Measurements from ENCODE around the gene ZMYND8. TPM values are rescaled to one million over a fixed set of nuclear protein-coding genes. Genes with fewer than 3 reads are reported as not detected.
A peak's percentile ranks its signal among the peaks of the same experiment; 100 is the strongest.
"Not testable (repeated sequence)": the region's sequence is repeated elsewhere in the genome, so short reads cannot be mapped to it uniquely, and the experiment has no call there.

The ZMYND8 gene
- total RNA-seq, 2 donors from 2014 or later = 18.9 to 19.1 TPM

DNA sequence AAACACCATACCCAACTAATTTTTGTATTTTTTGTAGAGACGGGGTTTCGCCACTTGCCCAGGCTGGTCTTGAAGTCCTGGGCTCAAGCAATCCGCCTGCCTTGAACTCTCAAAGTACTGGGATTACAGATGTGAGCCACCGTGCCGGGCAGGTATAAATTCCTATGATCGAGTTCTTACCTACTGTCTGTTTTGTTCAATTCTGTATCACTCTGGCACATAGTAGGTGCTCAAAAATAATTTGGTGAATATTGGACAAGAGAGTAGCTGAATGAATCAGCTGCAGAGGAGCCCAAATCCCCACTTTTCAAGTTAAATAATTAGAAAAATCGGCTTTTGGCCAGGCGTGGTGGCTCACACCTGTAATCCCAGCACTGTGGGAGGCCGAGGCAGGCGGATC is 13.7 kb upstream of the ZMYND8 start:
- 92 to 93% methylated on average over 10 of the region's 10 CpGs for WGBS, 2 donors
- DNase-seq = no peak

GRCh38 chr20:47368301-47368700 is 11.8 kb upstream of the ZMYND8 start:
- WGBS, 2 donors = 92 to 95% methylated on average over 7 of the region's 7 CpGs
- H3K27me3 ChIP-seq = no peaks in the 10 kb centered on the region
- H3K4me3 ChIP-seq = no peak overlapping the region
- ATAC-seq (no peak), DNase-seq (no peak)
- H3K4me1 ChIP-seq = no peaks in the 10 kb centered on the region
- no peak for TF ChIP-seq POLR2A (IDR thresholded peaks at IDR 0.05)
- TF ChIP-seq, protein P1, sequence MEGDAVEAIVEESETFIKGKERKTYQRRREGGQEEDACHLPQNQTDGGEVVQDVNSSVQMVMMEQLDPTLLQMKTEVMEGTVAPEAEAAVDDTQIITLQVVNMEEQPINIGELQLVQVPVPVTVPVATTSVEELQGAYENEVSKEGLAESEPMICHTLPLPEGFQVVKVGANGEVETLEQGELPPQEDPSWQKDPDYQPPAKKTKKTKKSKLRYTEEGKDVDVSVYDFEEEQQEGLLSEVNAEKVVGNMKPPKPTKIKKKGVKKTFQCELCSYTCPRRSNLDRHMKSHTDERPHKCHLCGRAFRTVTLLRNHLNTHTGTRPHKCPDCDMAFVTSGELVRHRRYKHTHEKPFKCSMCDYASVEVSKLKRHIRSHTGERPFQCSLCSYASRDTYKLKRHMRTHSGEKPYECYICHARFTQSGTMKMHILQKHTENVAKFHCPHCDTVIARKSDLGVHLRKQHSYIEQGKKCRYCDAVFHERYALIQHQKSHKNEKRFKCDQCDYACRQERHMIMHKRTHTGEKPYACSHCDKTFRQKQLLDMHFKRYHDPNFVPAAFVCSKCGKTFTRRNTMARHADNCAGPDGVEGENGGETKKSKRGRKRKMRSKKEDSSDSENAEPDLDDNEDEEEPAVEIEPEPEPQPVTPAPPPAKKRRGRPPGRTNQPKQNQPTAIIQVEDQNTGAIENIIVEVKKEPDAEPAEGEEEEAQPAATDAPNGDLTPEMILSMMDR (IDR thresholded peaks at IDR 0.05) = no peak
- H3K9me3 ChIP-seq = no peaks in the 10 kb centered on the region
- intact Hi-C loops (cut with DNase I) = no loop called here
- no peaks in the 10 kb centered on the region for H3K36me3 ChIP-seq (replicated peaks in 1 of 2; ENCODE audit: insufficient read depth in 1 of 2, low read depth in 2 of 2)
- H3K27ac ChIP-seq = no peak overlapping the region

More for the DNA sequence above, 13.7 kb upstream of the ZMYND8 start:
- Histone ChIP-seq H3K4me3 (no peak overlapping the region), H3K27me3 (no peaks in the 10 kb centered on the region), H3K9me3 (no peaks in the 10 kb centered on the region), H3K4me1 (no peaks in the 10 kb centered on the region), H3K27ac (no peak overlapping the region), H3K36me3 (replicated peaks in 1 of 2; ENCODE audit: insufficient read depth in 1 of 2, low read depth in 2 of 2) (no peaks in the 10 kb centered on the region)
- TF ChIP-seq, protein P1 (IDR thresholded peaks at IDR 0.05) = no peak
- no peak for TF ChIP-seq POLR2A (IDR thresholded peaks at IDR 0.05)
- intact Hi-C loops (cut with DNase I) = no loop called here
- ATAC-seq = no peak

DNA sequence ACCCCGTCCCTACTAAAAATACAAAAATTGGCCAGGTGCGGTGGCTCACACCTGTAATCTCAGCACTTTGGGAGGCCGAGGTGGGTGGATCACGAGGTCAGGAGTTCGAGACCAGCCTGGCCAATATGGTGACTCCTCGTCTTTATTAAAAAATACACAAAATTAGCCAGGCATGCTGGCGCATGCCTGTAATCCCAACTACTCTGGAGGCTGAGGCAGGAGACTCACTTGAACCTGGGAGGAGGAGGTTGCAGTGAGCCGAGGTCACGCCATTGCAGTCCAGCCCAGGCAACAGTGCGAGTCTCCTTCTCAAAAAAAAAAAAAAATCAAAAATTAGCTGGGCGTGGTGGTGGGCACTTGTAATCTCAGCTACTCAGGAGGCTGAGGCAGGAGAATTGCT is 9.8 kb upstream of the ZMYND8 start:
- 89 to 90% methylated on average over 11 of the region's 11 CpGs for WGBS, 2 donors
- H3K4me1 ChIP-seq; DNase-seq; H3K9me3 ChIP-seq; intact Hi-C loops (cut with DNase I); ATAC-seq; H3K27me3 ChIP-seq; H3K36me3 ChIP-seq (replicated peaks in 1 of 2; ENCODE audit: insufficient read depth in 1 of 2, low read depth in 2 of 2); H3K4me3 ChIP-seq; H3K27ac ChIP-seq: not testable (repeated sequence)

- ATAC-seq = no peak
- intact Hi-C loops (cut with DNase I) = no loop called here
- H3K9me3 ChIP-seq = no peaks in the 10 kb centered on the region
- H3K4me1 ChIP-seq = peaks cover 20% of the 10 kb centered on the region
- H3K4me3 ChIP-seq = no peak overlapping the region
- TF ChIP-seq, protein P1 (IDR thresholded peaks at IDR 0.05) = no peak
- TF ChIP-seq POLR2A (IDR thresholded peaks at IDR 0.05) = no peak
- H3K27me3 ChIP-seq = no peaks in the 10 kb centered on the region
- H3K27ac ChIP-seq = no peak overlapping the region
- DNase-seq = no peak
- 88 to 90% methylated on average over 13 of the region's 13 CpGs for WGBS, 2 donors
- H3K36me3 ChIP-seq (replicated peaks in 1 of 2; ENCODE audit: insufficient read depth in 1 of 2, low read depth in 2 of 2) = no peaks in the 10 kb centered on the region
These were observed 8.7 kb upstream of the ZMYND8 start for GRCh38 chr20:47365023-47365764.

DNA sequence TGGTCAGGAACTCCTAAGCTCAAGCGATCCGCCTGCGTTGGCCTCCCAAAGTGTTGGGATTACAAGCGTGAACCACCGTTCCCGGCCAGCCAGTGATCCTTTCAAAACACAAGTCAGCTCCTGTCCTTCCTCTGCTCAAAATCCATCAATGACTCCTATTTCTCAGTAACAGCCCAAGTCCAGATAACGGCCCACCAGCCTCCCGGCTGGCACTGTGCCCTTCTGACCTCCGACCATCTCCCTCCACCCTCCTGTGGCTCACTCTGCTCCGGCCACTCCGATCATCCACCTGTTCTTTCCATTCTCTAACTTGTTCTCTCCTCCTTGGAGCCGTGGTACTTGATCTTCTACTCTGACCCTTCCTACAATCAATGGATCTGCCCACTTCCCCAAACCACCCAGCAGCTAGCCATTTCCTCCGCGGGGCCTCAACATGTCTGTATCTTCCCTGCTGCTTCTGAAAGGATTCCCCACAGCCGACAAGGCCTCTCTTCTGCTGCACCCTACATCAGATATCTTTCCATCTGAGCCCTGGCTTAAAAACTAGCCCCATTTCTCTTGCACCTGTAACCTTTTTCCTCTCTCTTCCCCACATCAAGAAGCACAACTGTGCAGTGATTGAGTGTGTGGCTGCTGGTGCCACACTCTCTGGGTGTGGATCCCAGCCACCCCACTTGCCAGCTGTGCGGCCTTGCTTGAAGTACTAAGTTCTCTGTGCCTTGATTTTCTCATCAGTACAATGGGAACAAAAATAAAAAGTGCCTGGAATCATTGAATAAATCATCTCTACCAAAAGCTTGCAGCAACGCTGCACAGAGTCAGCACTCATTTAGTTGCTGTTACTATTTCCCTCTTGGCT is 6.1 kb upstream of the ZMYND8 start:
- Histone ChIP-seq H3K27me3 (no peaks in the 10 kb centered on the region), H3K4me3 (no peak overlapping the region), H3K36me3 (replicated peaks in 1 of 2; ENCODE audit: insufficient read depth in 1 of 2, low read depth in 2 of 2) (no peaks in the 10 kb centered on the region), H3K27ac (peak overlapping the region; percentile 19 to 100 (median 70)), H3K9me3 (no peaks in the 10 kb centered on the region), H3K4me1 (peaks cover 45% of the 10 kb centered on the region)
- DNase-seq (no peak), ATAC-seq (no peak)
- no peak for TF ChIP-seq POLR2A (IDR thresholded peaks at IDR 0.05)
- TF ChIP-seq, protein P1 (IDR thresholded peaks at IDR 0.05) = no peak
- intact Hi-C loops (cut with DNase I) = no loop called here
- 88 to 92% methylated on average over 17 of the region's 17 CpGs for WGBS, 2 donors
